ENCODE data around the gene BHLHE23.

DNA sequence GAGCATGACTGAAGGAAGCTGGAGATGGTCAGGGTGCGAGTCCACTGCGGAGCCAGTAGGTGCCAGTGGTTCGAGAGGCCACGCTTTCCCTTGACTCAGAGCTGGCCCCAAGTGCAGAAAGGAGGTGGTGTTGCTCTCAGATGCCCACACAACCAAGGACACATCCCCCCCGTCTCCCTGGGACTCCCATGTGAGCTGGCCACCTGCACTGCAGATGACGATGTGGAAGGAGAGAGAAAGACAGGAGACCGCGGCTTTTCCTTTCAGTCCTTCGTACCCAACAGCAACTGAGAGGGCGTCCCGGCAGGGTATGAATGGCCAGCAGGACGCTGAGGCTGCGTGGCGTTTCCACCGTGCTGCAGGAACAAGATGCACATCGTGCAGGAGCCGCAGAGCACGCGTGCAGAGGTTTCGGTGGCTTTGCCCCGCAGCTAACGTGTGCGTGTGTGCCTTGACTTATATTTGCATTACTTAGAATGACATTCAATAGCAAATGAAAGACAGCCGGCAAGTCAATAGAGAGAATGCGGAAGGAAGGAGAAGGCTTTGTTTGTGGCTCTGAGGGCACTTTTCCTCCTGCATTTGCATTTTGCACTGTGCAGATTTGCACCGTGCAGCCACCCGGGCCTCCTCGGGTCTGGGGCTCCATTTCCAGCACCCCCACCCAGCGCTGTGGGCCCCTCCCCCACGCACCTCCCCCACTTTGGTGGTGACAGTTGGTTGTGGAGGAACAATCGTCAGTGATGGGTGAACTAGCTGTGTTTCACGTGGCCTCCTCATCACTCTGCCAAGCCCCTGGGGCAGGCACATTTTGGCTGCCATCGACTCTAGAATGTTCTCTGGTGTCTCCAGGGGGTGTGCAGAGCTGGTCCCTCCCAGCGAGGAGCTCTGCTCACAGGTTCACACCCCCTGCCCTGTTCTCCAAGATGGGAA lies 26.4 kb upstream of the BHLHE23 start:
- TF ChIP-seq SIN3A (IDR thresholded peaks at IDR 0.05; ENCODE audit: borderline replicate concordance, low read depth, low read length) (no peak), EP300 (IDR thresholded peaks at IDR 0.05; ENCODE audit: borderline replicate concordance in 1 of 2, low read depth in 1 of 2, low read length in 1 of 2) (no peak), SMC3 (IDR thresholded peaks at IDR 0.05; ENCODE audit: low read depth, low read length) (no peak), GATA2 (CRISPR knock-in tag; IDR thresholded peaks at IDR 0.05) (no peak), PBX3 (IDR thresholded peaks at IDR 0.05) (no peak), TEAD4 (IDR thresholded peaks at IDR 0.05; ENCODE audit: borderline replicate concordance, insufficient read depth) (no peak)
- TF ChIP-seq, protein P1, sequence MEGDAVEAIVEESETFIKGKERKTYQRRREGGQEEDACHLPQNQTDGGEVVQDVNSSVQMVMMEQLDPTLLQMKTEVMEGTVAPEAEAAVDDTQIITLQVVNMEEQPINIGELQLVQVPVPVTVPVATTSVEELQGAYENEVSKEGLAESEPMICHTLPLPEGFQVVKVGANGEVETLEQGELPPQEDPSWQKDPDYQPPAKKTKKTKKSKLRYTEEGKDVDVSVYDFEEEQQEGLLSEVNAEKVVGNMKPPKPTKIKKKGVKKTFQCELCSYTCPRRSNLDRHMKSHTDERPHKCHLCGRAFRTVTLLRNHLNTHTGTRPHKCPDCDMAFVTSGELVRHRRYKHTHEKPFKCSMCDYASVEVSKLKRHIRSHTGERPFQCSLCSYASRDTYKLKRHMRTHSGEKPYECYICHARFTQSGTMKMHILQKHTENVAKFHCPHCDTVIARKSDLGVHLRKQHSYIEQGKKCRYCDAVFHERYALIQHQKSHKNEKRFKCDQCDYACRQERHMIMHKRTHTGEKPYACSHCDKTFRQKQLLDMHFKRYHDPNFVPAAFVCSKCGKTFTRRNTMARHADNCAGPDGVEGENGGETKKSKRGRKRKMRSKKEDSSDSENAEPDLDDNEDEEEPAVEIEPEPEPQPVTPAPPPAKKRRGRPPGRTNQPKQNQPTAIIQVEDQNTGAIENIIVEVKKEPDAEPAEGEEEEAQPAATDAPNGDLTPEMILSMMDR (IDR thresholded peaks at IDR 0.05), result no peak
- TF ChIP-seq, protein P2, sequence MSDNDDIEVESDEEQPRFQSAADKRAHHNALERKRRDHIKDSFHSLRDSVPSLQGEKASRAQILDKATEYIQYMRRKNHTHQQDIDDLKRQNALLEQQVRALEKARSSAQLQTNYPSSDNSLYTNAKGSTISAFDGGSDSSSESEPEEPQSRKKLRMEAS (IDR thresholded peaks at IDR 0.05; ENCODE audit: low read depth), result no peak

Measured in SK-N-SH (cell line).